Measurements from ENCODE around the gene SMAD9. TPM values are rescaled to one million over a fixed set of nuclear protein-coding genes. Genes with fewer than 3 reads are reported as not detected.

SMAD9 gene
- total RNA-seq, 1 experiment from 2014 or later: 1.1 TPM

- Histone ChIP-seq H3K56ac (ENCODE audit: insufficient read length, low read depth, low read length) (no peak overlapping the region), H3K18ac (ENCODE audit: insufficient read length, low read depth, low read length) (no peak overlapping the region), H3T11ph (ENCODE audit: low read length) (no peak overlapping the region), H2AK5ac (ENCODE audit: insufficient read length, low read length) (no peak overlapping the region), H3K27me3 (ENCODE audit: insufficient read depth, low read length) (no peaks in the 10 kb centered on the region), H2BK5ac (ENCODE audit: insufficient read length, low read length) (no peak overlapping the region), H4K20me1 (ENCODE audit: control insufficient read depth, insufficient read depth, insufficient read length) (no peaks in the 10 kb centered on the region), H4K5ac (ENCODE audit: insufficient read length, low read depth, low read length) (no peak overlapping the region), H3K23ac (ENCODE audit: insufficient read length, low read depth, low read length) (no peak overlapping the region), H3K79me2 (ENCODE audit: insufficient read depth, low read length) (no peaks in the 10 kb centered on the region), H3K27ac (ENCODE audit: insufficient read length, low read depth, low read length) (no peak overlapping the region), H3K4me1 (ENCODE audit: insufficient read depth, low read length) (peaks cover 3% of the 10 kb centered on the region; the same call in 1 of the 2 replicates), H3K4ac (ENCODE audit: low read depth, low read length) (no peak overlapping the region), H4K8ac (replicated peaks; ENCODE audit: insufficient read length, low read depth, low read length) (no peak overlapping the region), H2BK120ac (ENCODE audit: low read depth, low read length, poor library complexity, severe bottlenecking) (no peak overlapping the region), H3K9ac (ENCODE audit: extremely low read depth, insufficient read length, low read length) (no peak overlapping the region), H2BK12ac (ENCODE audit: insufficient read length, low read depth, low read length) (no peak overlapping the region), H2BK20ac (ENCODE audit: low read depth, low read length, poor library complexity, severe bottlenecking) (no peak overlapping the region), H2AFZ (ENCODE audit: low read length) (no peak overlapping the region), H2BK15ac (ENCODE audit: low read depth, low read length) (no peak overlapping the region), H3K14ac (ENCODE audit: insufficient read depth, low read length) (no peak overlapping the region), H3K4me2 (ENCODE audit: insufficient read depth, insufficient read length, low read length) (no peak overlapping the region), H4K91ac (ENCODE audit: insufficient read length, low read depth, low read length) (no peak overlapping the region), H3K79me1 (ENCODE audit: insufficient read depth, low read depth, low read length, poor library complexity, severe bottlenecking) (no peaks in the 10 kb centered on the region), H3K9me3 (ENCODE audit: control insufficient read depth, low read depth, low read length) (no peaks in the 10 kb centered on the region), H3K23me2 (ENCODE audit: insufficient read length, low read depth, low read length, poor library complexity, severe bottlenecking) (no peaks in the 10 kb centered on the region)
- no peak for TF ChIP-seq CTCF (conservative IDR thresholded peaks at IDR 0.05)
- H3K4me3 Mint-ChIP-seq: no peak overlapping the region
- no peaks in the 10 kb centered on the region for H3K36me3 Mint-ChIP-seq (ENCODE audit: insufficient read depth in 1 of 3, low read depth in 3 of 3)
- DNase-seq: no peak
- H3K4me1 Mint-ChIP-seq: peaks cover 26 to 31% of the 10 kb centered on the region in 2 experiments
- no peaks in the 10 kb centered on the region; the same call in 1 of the 2 replicates for H3K27me3 Mint-ChIP-seq (ENCODE audit: low read depth)
- no peaks in the 10 kb centered on the region for H3K9me3 Mint-ChIP-seq
- WGBS (ENCODE audit: extremely low coverage, insufficient read length, low lambda C conversion rate): no CpG with 5 or more reads among the region's 6 CpGs
- no peak overlapping the region for H3K27ac Mint-ChIP-seq
Measured at GRCh38 chr13:36884235-36884634, 35.8 kb downstream of the SMAD9 start.
